Stimulated activated CD4-positive, alpha-beta T cell treated with anti-CD3 and anti-CD28 coated beads, TNF-alpha, amount 100 ng/mL, for 4 hours (primary cell): ENCODE measurements around the gene SLC9A3.
"Not testable (repeated sequence)": the region's sequence is repeated elsewhere in the genome, so short reads cannot be mapped to it uniquely, and the experiment has no call there.

Source experiments
- DNase-seq, 3 experiments: peaks; one replicate each; pipeline ENCODE4 v3.0.0-alpha.2; 2020; ENCODE audit warnings: low read depth in 3 of 3

Gene SLC9A3

GRCh38 chr5:524234-524972 lies at the start of gene SLC9A3:
Gene SLC9A3, minus strand, starts transcription at chr5:524449.
- no peak for DNase-seq

GRCh38 chr5:573976-574375 lies 49.7 kb upstream of the SLC9A3 start:
- DNase-seq = no peak

- DNase-seq = no peak
These were observed 49.0 kb upstream of the SLC9A3 start for GRCh38 chr5:573206-573605.

GRCh38 chr5:572398-573019 lies 48.3 kb upstream of the SLC9A3 start:
- no peak for DNase-seq

- DNase-seq = no peak
These were observed 47.5 kb upstream of the SLC9A3 start for GRCh38 chr5:571791-572190.

GRCh38 chr5:570886-571285 lies 46.6 kb upstream of the SLC9A3 start:
- DNase-seq = no peak

- DNase-seq = no peak
These were observed 46.2 kb upstream of the SLC9A3 start for GRCh38 chr5:570446-570845.

GRCh38 chr5:569868-570361 lies 45.7 kb upstream of the SLC9A3 start:
- no peak for DNase-seq

GRCh38 chr5:569358-569867 lies 45.2 kb upstream of the SLC9A3 start:
- no peak for DNase-seq

GRCh38 chr5:568809-569208 lies 44.6 kb upstream of the SLC9A3 start:
- DNase-seq = no peak

GRCh38 chr5:568061-568781 lies 44.0 kb upstream of the SLC9A3 start:
- no peak for DNase-seq

GRCh38 chr5:567664-568060 lies 43.4 kb upstream of the SLC9A3 start:
- no peak for DNase-seq

- no peak for DNase-seq
These were observed 42.5 kb upstream of the SLC9A3 start for GRCh38 chr5:566636-567309.

GRCh38 chr5:565782-566440 lies 41.7 kb upstream of the SLC9A3 start:
- DNase-seq = no peak

GRCh38 chr5:561408-561807 lies 37.2 kb upstream of the SLC9A3 start:
- DNase-seq = no peak

- DNase-seq = no peak
These were observed 36.5 kb upstream of the SLC9A3 start for GRCh38 chr5:560792-561166.

GRCh38 chr5:558871-559503 lies 34.7 kb upstream of the SLC9A3 start:
- DNase-seq = no peak

GRCh38 chr5:558326-558725 lies 34.1 kb upstream of the SLC9A3 start:
- no peak for DNase-seq

GRCh38 chr5:557917-558316 lies 33.7 kb upstream of the SLC9A3 start:
- DNase-seq = not testable (repeated sequence)

GRCh38 chr5:556909-557441 lies 32.7 kb upstream of the SLC9A3 start:
- DNase-seq = no peak
